Activated CD4-positive, alpha-beta memory T cell treated with anti-CD3 and anti-CD28 coated beads for 36 hours (primary cell): ENCODE measurements around the gene LDAF1. TPM values are rescaled to one million over a fixed set of nuclear protein-coding genes. Genes with fewer than 3 reads are reported as not detected.
"Not testable (repeated sequence)": the region's sequence is repeated elsewhere in the genome, so short reads cannot be mapped to it uniquely, and the experiment has no call there.

Experiments
- CTCF ChIA-PET: fragments of 350-600 bp; sonication (Branson Sonifier 250); formaldehyde crosslinking; loops from one replicate; lab custom pipeline; 2021; ENCODE audit warnings: antibody characterized with exemption, inconsistent platforms; lab: Charles Lee
- POLR2A ChIA-PET: fragments of 350-600 bp; sonication (Branson Sonifier 250); formaldehyde crosslinking; loops from one replicate; lab custom pipeline; 2021; ENCODE audit warnings: antibody characterized with exemption; lab: Charles Lee
- DNase-seq: peaks from one replicate; pipeline ENCODE4 v3.0.0-alpha.2; 2020
- H3K27ac Mint-ChIP-seq: one replicate; pipeline ENCODE4 v1.8.0; 2021; ENCODE audit warnings: mixed read lengths
- H3K27me3 Mint-ChIP-seq: one replicate; pipeline ENCODE4 v1.8.0; 2021; ENCODE audit warnings: mixed read lengths
- H3K36me3 Mint-ChIP-seq: one replicate; pipeline ENCODE4 v1.8.0; 2021; ENCODE audit warnings: mixed read lengths
- H3K4me1 Mint-ChIP-seq: one replicate; pipeline ENCODE4 v1.8.0; 2021; ENCODE audit warnings: low read depth, mixed read lengths
- H3K4me3 Mint-ChIP-seq: one replicate; pipeline ENCODE4 v1.8.0; 2021; ENCODE audit warnings: mild to moderate bottlenecking, mixed read lengths
- H3K9me3 Mint-ChIP-seq: one replicate; pipeline ENCODE4 v1.8.0; 2021; ENCODE audit warnings: mixed read lengths
- intact Hi-C: fragments of 100-400 bp; cut with micrococcal nuclease; formaldehyde crosslinking; loops from one replicate; pipeline ENCODE4 v1.15.1; 2023
- total RNA-seq, 2 experiments: library from RNA; stranded (reverse); gene quantifications; one replicate each; pipeline ENCODE4 v1.2.3, GENCODE V29; 2021

The LDAF1 gene
- 10 to 100 TPM; 13.9 to 15.1 TPM for total RNA-seq

GRCh38 chr16:21158208-21159110, at the start of gene LDAF1:
Gene LDAF1 (plus strand): TSS chr16:21158674. CDS start chr16:21161183, 2,509 bp downstream.
- H3K4me1 Mint-ChIP-seq = peaks cover 24% of the 10 kb centered on the region
- H3K36me3 Mint-ChIP-seq = peaks cover 8% of the 10 kb centered on the region
- peak; percentile 86 for DNase-seq
- ChIA-PET POLR2A (interaction anchor here (0.6 to 0.8 kb wide), 2 partner anchors 9 to 28 kb away, joined by 3 to 5 read pairs; no protein-coding TSS in a partner anchor), CTCF (interaction anchor here (0.7 to 4.2 kb wide), 4 partner anchors 10 to 220 kb away, joined by 3 to 28 read pairs (median 6); no protein-coding TSS in a partner anchor)
- H3K9me3 Mint-ChIP-seq = no peaks in the 10 kb centered on the region
- intact Hi-C loops = loop anchor here (1.0 to 10.0 kb wide), 2 partner anchors 142 to 1166 kb away; no protein-coding TSS in a partner anchor
- peak within 1 kb of the TSS; percentile 5 for H3K27ac Mint-ChIP-seq
- peak within 1 kb of the TSS; percentile 77 for H3K4me3 Mint-ChIP-seq
- no peaks in the 10 kb centered on the region for H3K27me3 Mint-ChIP-seq

GRCh38 chr16:21115551-21115950, 42.9 kb upstream of the LDAF1 start:
- POLR2A ChIA-PET, H3K27me3 Mint-ChIP-seq, CTCF ChIA-PET, intact Hi-C loops, H3K9me3 Mint-ChIP-seq, H3K4me1 Mint-ChIP-seq, H3K4me3 Mint-ChIP-seq, H3K36me3 Mint-ChIP-seq, DNase-seq, H3K27ac Mint-ChIP-seq: not testable (repeated sequence)

GRCh38 chr16:21116148-21116693, 42.3 kb upstream of the LDAF1 start:
- peak overlapping the region; percentile 53 for H3K4me3 Mint-ChIP-seq
- H3K27ac Mint-ChIP-seq = no peak overlapping the region
- H3K4me1 Mint-ChIP-seq = peaks cover 7% of the 10 kb centered on the region
- POLR2A ChIA-PET = no interaction called here
- H3K36me3 Mint-ChIP-seq = no peaks in the 10 kb centered on the region
- peak; percentile 20 for DNase-seq
- H3K27me3 Mint-ChIP-seq = peaks cover 1% of the 10 kb centered on the region
- H3K9me3 Mint-ChIP-seq = no peaks in the 10 kb centered on the region
- intact Hi-C loops = no loop called here
- CTCF ChIA-PET = no interaction called here

- Mint-ChIP-seq H3K9me3 (no peaks in the 10 kb centered on the region), H3K4me1 (peaks cover 7% of the 10 kb centered on the region), H3K27me3 (no peaks in the 10 kb centered on the region), H3K36me3 (no peaks in the 10 kb centered on the region), H3K27ac (no peak overlapping the region), H3K4me3 (no peak overlapping the region)
- ChIA-PET POLR2A (no interaction called here), CTCF (no interaction called here)
- no peak for DNase-seq
- intact Hi-C loops = no loop called here
Observed at GRCh38 chr16:21117567-21117966, 40.9 kb upstream of the LDAF1 start.

GRCh38 chr16:21120976-21121520, 37.4 kb upstream of the LDAF1 start:
- intact Hi-C loops = no loop called here
- DNase-seq = no peak
- no peaks in the 10 kb centered on the region for H3K36me3 Mint-ChIP-seq
- H3K9me3 Mint-ChIP-seq = no peaks in the 10 kb centered on the region
- POLR2A ChIA-PET = no interaction called here
- H3K4me3 Mint-ChIP-seq = no peak overlapping the region
- H3K27ac Mint-ChIP-seq = no peak overlapping the region
- H3K4me1 Mint-ChIP-seq = peaks cover 5% of the 10 kb centered on the region
- H3K27me3 Mint-ChIP-seq = peaks cover 4% of the 10 kb centered on the region
- CTCF ChIA-PET = no interaction called here

GRCh38 chr16:21125191-21125590, 33.3 kb upstream of the LDAF1 start:
- H3K27ac Mint-ChIP-seq = no peak overlapping the region
- ChIA-PET POLR2A (no interaction called here), CTCF (no interaction called here)
- H3K9me3 Mint-ChIP-seq = no peaks in the 10 kb centered on the region
- H3K4me1 Mint-ChIP-seq = no peaks in the 10 kb centered on the region
- H3K27me3 Mint-ChIP-seq = peaks cover 6% of the 10 kb centered on the region
- no peak overlapping the region for H3K4me3 Mint-ChIP-seq
- no peak for DNase-seq
- H3K36me3 Mint-ChIP-seq = no peaks in the 10 kb centered on the region
- intact Hi-C loops = no loop called here

GRCh38 chr16:21126518-21126917, 32.0 kb upstream of the LDAF1 start:
- H3K27ac Mint-ChIP-seq = no peak overlapping the region
- H3K4me1 Mint-ChIP-seq = no peaks in the 10 kb centered on the region
- no peak overlapping the region for H3K4me3 Mint-ChIP-seq
- intact Hi-C loops = no loop called here
- CTCF ChIA-PET = no interaction called here
- H3K27me3 Mint-ChIP-seq = peaks cover 6% of the 10 kb centered on the region
- DNase-seq = no peak
- POLR2A ChIA-PET = no interaction called here
- H3K36me3 Mint-ChIP-seq = no peaks in the 10 kb centered on the region
- H3K9me3 Mint-ChIP-seq = no peaks in the 10 kb centered on the region

GRCh38 chr16:21128991-21129390, 29.5 kb upstream of the LDAF1 start:
- Mint-ChIP-seq H3K27me3 (peaks cover 6% of the 10 kb centered on the region), H3K4me1 (no peaks in the 10 kb centered on the region), H3K27ac (no peak overlapping the region), H3K36me3 (no peaks in the 10 kb centered on the region), H3K4me3 (no peak overlapping the region), H3K9me3 (no peaks in the 10 kb centered on the region)
- no peak for DNase-seq
- CTCF ChIA-PET = no interaction called here
- POLR2A ChIA-PET = no interaction called here
- intact Hi-C loops = no loop called here

GRCh38 chr16:21130811-21131210, 27.7 kb upstream of the LDAF1 start:
- CTCF ChIA-PET = interaction anchor here (0.7 kb wide), 1 partner anchor 1193 kb away, joined by 3 read pairs; no protein-coding TSS in a partner anchor
- Mint-ChIP-seq H3K9me3 (no peaks in the 10 kb centered on the region), H3K27ac (no peak overlapping the region), H3K27me3 (peaks cover 4% of the 10 kb centered on the region), H3K4me1 (no peaks in the 10 kb centered on the region), H3K36me3 (no peaks in the 10 kb centered on the region), H3K4me3 (no peak overlapping the region)
- no peak for DNase-seq
- POLR2A ChIA-PET = no interaction called here
- intact Hi-C loops = no loop called here

- no peak overlapping the region for H3K27ac Mint-ChIP-seq
- intact Hi-C loops = no loop called here
- H3K27me3 Mint-ChIP-seq = peaks cover 4% of the 10 kb centered on the region
- H3K4me3 Mint-ChIP-seq = no peak overlapping the region
- CTCF ChIA-PET = no interaction called here
- POLR2A ChIA-PET = no interaction called here
- H3K4me1 Mint-ChIP-seq = no peaks in the 10 kb centered on the region
- no peak for DNase-seq
- H3K36me3 Mint-ChIP-seq = no peaks in the 10 kb centered on the region
- no peaks in the 10 kb centered on the region for H3K9me3 Mint-ChIP-seq
Observed at GRCh38 chr16:21134053-21134452, 24.4 kb upstream of the LDAF1 start.

GRCh38 chr16:21145738-21146137, 12.7 kb upstream of the LDAF1 start:
- Mint-ChIP-seq H3K4me1 (no peaks in the 10 kb centered on the region), H3K27me3 (peaks cover 10% of the 10 kb centered on the region), H3K9me3 (no peaks in the 10 kb centered on the region), H3K36me3 (no peaks in the 10 kb centered on the region), H3K27ac (no peak overlapping the region), H3K4me3 (no peak overlapping the region)
- ChIA-PET POLR2A (no interaction called here), CTCF (no interaction called here)
- no peak for DNase-seq
- intact Hi-C loops = no loop called here

GRCh38 chr16:21150375-21151001, 8.0 kb upstream of the LDAF1 start, which contains the start of gene DNAH3:
Gene DNAH3 (minus strand): TSS chr16:21150846. CDS start chr16:21150319, 527 bp downstream.
- H3K27me3 Mint-ChIP-seq = peaks cover 15% of the 10 kb centered on the region
- H3K36me3 Mint-ChIP-seq = no peaks in the 10 kb centered on the region
- CTCF ChIA-PET = no interaction called here
- H3K9me3 Mint-ChIP-seq = no peaks in the 10 kb centered on the region
- POLR2A ChIA-PET = no interaction called here
- DNase-seq = no peak
- H3K4me1 Mint-ChIP-seq = no peaks in the 10 kb centered on the region
- H3K27ac Mint-ChIP-seq = no peak within 1 kb of the TSS
- H3K4me3 Mint-ChIP-seq = no peak within 1 kb of the TSS
- intact Hi-C loops = loop anchor here (10.0 kb wide), 1 partner anchor 1174 kb away; no protein-coding TSS in a partner anchor
